ENCODE results near the gene CAST.

DNA sequence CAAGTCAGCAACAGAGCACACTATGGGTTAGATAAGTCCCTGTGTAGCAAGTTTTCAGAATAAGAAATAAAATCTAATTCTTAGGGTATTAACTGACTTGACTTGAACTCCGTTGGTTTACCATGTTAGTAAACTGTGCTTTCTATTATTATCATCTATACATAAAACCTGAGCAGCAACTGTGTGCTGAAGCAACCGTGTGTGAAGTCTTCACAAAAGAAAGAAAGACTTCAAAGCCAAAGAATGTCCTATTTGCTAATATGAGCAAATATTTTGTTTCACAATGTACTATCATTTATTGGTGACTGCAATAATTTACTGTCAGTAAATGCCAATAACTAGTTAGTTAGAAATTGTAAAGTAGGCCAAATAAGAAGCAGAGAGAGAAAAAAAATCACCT is 112.9 kb downstream of the CAST start:
- TF ChIP-seq, protein P1, sequence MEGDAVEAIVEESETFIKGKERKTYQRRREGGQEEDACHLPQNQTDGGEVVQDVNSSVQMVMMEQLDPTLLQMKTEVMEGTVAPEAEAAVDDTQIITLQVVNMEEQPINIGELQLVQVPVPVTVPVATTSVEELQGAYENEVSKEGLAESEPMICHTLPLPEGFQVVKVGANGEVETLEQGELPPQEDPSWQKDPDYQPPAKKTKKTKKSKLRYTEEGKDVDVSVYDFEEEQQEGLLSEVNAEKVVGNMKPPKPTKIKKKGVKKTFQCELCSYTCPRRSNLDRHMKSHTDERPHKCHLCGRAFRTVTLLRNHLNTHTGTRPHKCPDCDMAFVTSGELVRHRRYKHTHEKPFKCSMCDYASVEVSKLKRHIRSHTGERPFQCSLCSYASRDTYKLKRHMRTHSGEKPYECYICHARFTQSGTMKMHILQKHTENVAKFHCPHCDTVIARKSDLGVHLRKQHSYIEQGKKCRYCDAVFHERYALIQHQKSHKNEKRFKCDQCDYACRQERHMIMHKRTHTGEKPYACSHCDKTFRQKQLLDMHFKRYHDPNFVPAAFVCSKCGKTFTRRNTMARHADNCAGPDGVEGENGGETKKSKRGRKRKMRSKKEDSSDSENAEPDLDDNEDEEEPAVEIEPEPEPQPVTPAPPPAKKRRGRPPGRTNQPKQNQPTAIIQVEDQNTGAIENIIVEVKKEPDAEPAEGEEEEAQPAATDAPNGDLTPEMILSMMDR (IDR thresholded peaks at IDR 0.05): no peak
- TF ChIP-seq POLR2A (IDR thresholded peaks at IDR 0.05): no peak

Measured in uterus (tissue), 2 donors.